Activated naive CD8-positive, alpha-beta T cell treated with anti-CD3 and anti-CD28 coated beads for 36 hours (primary cell): ENCODE results near the gene TNFRSF6B. TPM values are rescaled to one million over a fixed set of nuclear protein-coding genes. Genes with fewer than 3 reads are reported as not detected.

Experiments
- total RNA-seq, 2 experiments: library from RNA; stranded (reverse); gene quantifications; one replicate each; pipeline ENCODE4 v1.2.3, GENCODE V29; 2021

TNFRSF6B gene
- total RNA-seq, 2 experiments from 2014 or later = not detected

Other genes with a start within 250 kb of the TNFRSF6B start
- gene KCNQ2, start 224.0 kb upstream of the TNFRSF6B start, total RNA-seq = under 1 TPM in 1 of 2 experiments, not detected in 1; 0.19 TPM
- under 1 TPM in 1 of 2 experiments, not detected in 1; 0.27 TPM for gene EEF1A2, start 197.6 kb upstream of the TNFRSF6B start, total RNA-seq
- gene PPDPF, start 175.9 kb upstream of the TNFRSF6B start, total RNA-seq = 100 to 1,000 TPM; 128 to 136 TPM
- gene PTK6, start 159.3 kb upstream of the TNFRSF6B start, total RNA-seq = under 1 TPM; 0.16 to 0.26 TPM
- gene SRMS, start 148.9 kb upstream of the TNFRSF6B start, total RNA-seq = not detected
- gene FNDC11, start 142.5 kb upstream of the TNFRSF6B start, total RNA-seq = under 1 TPM; 0.10 to 0.20 TPM
- gene HELZ2, start 122.4 kb upstream of the TNFRSF6B start, total RNA-seq = 10 to 100 TPM; 22.2 to 22.6 TPM
- gene GMEB2, start 69.6 kb upstream of the TNFRSF6B start, total RNA-seq = 10 to 100 TPM; 13.8 to 14.6 TPM
- 10 to 100 TPM; 10.2 to 11.7 TPM for gene STMN3, start 43.2 kb upstream of the TNFRSF6B start, total RNA-seq
- 10 to 100 TPM; 43.9 to 44.8 TPM for gene RTEL1, start 38.3 kb upstream of the TNFRSF6B start, total RNA-seq
- gene ARFRP1, start 11.3 kb downstream of the TNFRSF6B start, total RNA-seq = 10 to 100 TPM; 49.5 to 50.1 TPM
- gene ZGPAT, start 11.4 kb downstream of the TNFRSF6B start, total RNA-seq = 10 to 100 TPM; 22.0 to 22.1 TPM
- 10 to 100 TPM in 1 of 2 experiments, 1 to 10 TPM in 1; 9.3 to 12.2 TPM for gene LIME1, start 40.0 kb downstream of the TNFRSF6B start, total RNA-seq
- 10 to 100 TPM; 25.7 to 29.3 TPM for gene SLC2A4RG, start 43.1 kb downstream of the TNFRSF6B start, total RNA-seq
- gene ZBTB46, start 134.6 kb downstream of the TNFRSF6B start, total RNA-seq = under 1 TPM in 1 of 2 experiments, not detected in 1; 0.04 TPM
- not detected for gene ABHD16B, start 164.8 kb downstream of the TNFRSF6B start, total RNA-seq
- 10 to 100 TPM; 58.6 to 58.9 TPM for gene TPD52L2, start 168.6 kb downstream of the TNFRSF6B start, total RNA-seq
- 10 to 100 TPM; 32.1 to 32.9 TPM for gene DNAJC5, start 198.5 kb downstream of the TNFRSF6B start, total RNA-seq